K562 (cell line): ENCODE results near the gene DNAL4. TPM values are rescaled to one million over a fixed set of nuclear protein-coding genes. Genes with fewer than 3 reads are reported as not detected.

Experiments
- ATAC-seq: fragments of 200-7000 bp; cut with Tn5 transposase; 3 replicates; pipeline ENCODE4 v1.9.1; 2020; ENCODE audit warnings: moderate library complexity
- BruUV-seq: library from RNA; stranded (reverse); fragments of 400-500 nt; replicated peaks from 2 replicates; lab custom pipeline; 2021; lab: Mats Ljungman, UMichigan
- CTCF ChIA-PET: fragments of 300-600 bp; formaldehyde crosslinking; extraction: SDS; loops from one replicate; lab custom pipeline; 2021; ENCODE audit warnings: low intra/inter-chr PET ratio; lab: Yijun Ruan, JAX
- POLR2A ChIA-PET: fragments of 300-600, 350-650 bp; sonication (Branson Sonifier 250); formaldehyde crosslinking; extraction: SDS; loops from one replicate; lab custom pipeline; 2021; ENCODE audit warnings: antibody characterized with exemption, inconsistent platforms; lab: Yijun Ruan, JAX
- DNase-seq, 4 experiments: peaks; one replicate each; pipeline versions ENCODE4 v3.0.0 to v3.0.0-alpha.2; 2011 to 2018; ENCODE audit warnings: low spot score in 3 of 4, mixed read lengths in 3 of 4; ENCODE audit errors: extremely low read depth in 1 of 4
- FAIRE-seq: peaks from 2 replicates; lab custom pipeline; 2011; peaks lifted over from hg19 to GRCh38; lab: Jason Lieb, UNC
- H2AFZ ChIP-seq: 2 replicates; pipeline ENCODE4 v1.6.0; 2011; ENCODE audit warnings: low read depth, low read length, control low read depth, inconsistent platforms
- H3K27ac ChIP-seq: fragments of 200-600 bp; 3 replicates; pipeline ENCODE4 v1.8.0; 2011; ENCODE audit warnings: low read depth, mild to moderate bottlenecking, control low read depth, inconsistent platforms, low read length, moderate library complexity, mixed read lengths; ENCODE audit errors: extremely low read depth
- H3K27me3 ChIP-seq, 2 experiments: fragments of 300-600 bp in 1 of 2; 2 replicates in 1 of 2; 3 replicates in 1 of 2; pipeline versions ENCODE4 v1.6.0 to v1.8.0; 2011; ENCODE audit warnings: inconsistent platforms in 2 of 2, low read length in 2 of 2, mild to moderate bottlenecking in 1 of 2, mixed read lengths in 1 of 2, moderate library complexity in 1 of 2; ENCODE audit not compliant: control insufficient read depth in 2 of 2, insufficient read depth in 2 of 2
- H3K36me3 ChIP-seq: fragments of 300-600 bp; 3 replicates; pipeline ENCODE4 v1.8.0; 2011; ENCODE audit warnings: mild to moderate bottlenecking, low read length, inconsistent platforms; ENCODE audit not compliant: control insufficient read depth, insufficient read depth
- H3K4me1 ChIP-seq, 2 experiments: fragments of 200-600 bp in 1 of 2; replicated peaks in 1 of 2; 2 replicates in 1 of 2; 3 replicates in 1 of 2; pipeline versions ENCODE4 v1.5.1 to v1.8.0; 2011; ENCODE audit warnings: inconsistent platforms in 2 of 2, low read length in 2 of 2, mild to moderate bottlenecking in 1 of 2, mixed read lengths in 1 of 2, moderate library complexity in 1 of 2; ENCODE audit not compliant: control insufficient read depth in 2 of 2, insufficient read depth in 2 of 2
- H3K4me2 ChIP-seq: 2 replicates; pipeline ENCODE4 v1.6.1; 2011; ENCODE audit warnings: low read length, control low read depth, inconsistent platforms, mixed read lengths; ENCODE audit not compliant: insufficient read depth
- H3K4me3 ChIP-seq: fragments of 200-600 bp; sonication (generic), shearing (Covaris generic); 2 replicates; pipeline ENCODE4 v1.5.1; 2016; ENCODE audit warnings: control low read depth, inconsistent platforms
- H3K79me2 ChIP-seq: fragments of 200-600 bp; 3 replicates; pipeline ENCODE4 v1.8.0; 2011; ENCODE audit warnings: low read length, inconsistent platforms; ENCODE audit not compliant: control insufficient read depth, insufficient read depth
- H3K9ac ChIP-seq, 2 experiments: 2 replicates each; pipeline versions ENCODE4 v1.6.0 to v1.6.1; 2011; ENCODE audit warnings: low read depth in 2 of 2, low read length in 2 of 2, control low read depth in 1 of 2, inconsistent platforms in 1 of 2, mild to moderate bottlenecking in 1 of 2, mixed read lengths in 1 of 2; ENCODE audit not compliant: insufficient read depth in 1 of 2
- H3K9me1 ChIP-seq: one replicate; pipeline ENCODE4 v1.6.0; 2011; ENCODE audit warnings: inconsistent platforms, mild to moderate bottlenecking, low read length, moderate library complexity; ENCODE audit not compliant: control insufficient read depth, insufficient read depth
- H3K9me3 ChIP-seq: replicated peaks from 2 replicates; pipeline ENCODE4 v1.5.1; 2011; ENCODE audit warnings: low read depth, low read length, inconsistent platforms; ENCODE audit not compliant: control insufficient read depth, insufficient read depth
- H4K20me1 ChIP-seq: replicated peaks from 2 replicates; pipeline ENCODE4 v1.6.1; 2011; ENCODE audit warnings: low read length, inconsistent platforms, mixed read lengths; ENCODE audit not compliant: control insufficient read depth, insufficient read depth
- ELF2 ChIP-seq: fragments of 250-450 bp; sonication (Bioruptor Pico); IDR thresholded peaks from 2 replicates; pipeline ENCODE4 v1.5.0; 2021; ENCODE audit warnings: mild to moderate bottlenecking
- MCM2 ChIP-seq: fragments of 450-650 bp; IDR thresholded peaks from 2 replicates; pipeline ENCODE4 v1.6.1; 2017; ENCODE audit warnings: low read depth, mild to moderate bottlenecking
- NBN ChIP-seq: fragments of 450-650 bp; IDR thresholded peaks from 2 replicates; pipeline ENCODE4 v1.6.1; 2016; ENCODE audit warnings: low read depth, mild to moderate bottlenecking
- POLR2G ChIP-seq: fragments of 200-400 bp; formaldehyde crosslinking; IDR thresholded peaks from 2 replicates; pipeline ENCODE4 v1.6.1; 2017; ENCODE audit warnings: low read depth, mild to moderate bottlenecking, antibody characterized with exemption, low read length, moderate library complexity
- WGBS: fragments of 100-300 bp; shearing (Covaris generic); methylation state at CpG from one replicate; pipeline ENCODE4 v1.1.6; 2016; ENCODE audit warnings: low coverage, mixed read lengths; ENCODE audit not compliant: insufficient coverage; ENCODE audit errors: missing lambda C conversion rate; 5-methylcytosine and 5-hydroxymethylcytosine counted together
- in situ Hi-C: fragments of 300-500 bp; cut with MboI; formaldehyde crosslinking; loops from 4 replicates; pipeline ENCODE4 v1.15.0; 2018; ENCODE audit warnings: inconsistent platforms, mixed read lengths
- intact Hi-C: fragments of 100-400 bp; cut with micrococcal nuclease; formaldehyde crosslinking; loops from 2 replicates; pipeline ENCODE4 v1.14.2; 2022
- polyA plus RNA-seq, 8 experiments: library from polyadenylated mRNA; depleted of rRNA in 4 of 8; stranded (reverse) in 5 of 8; unstranded in 3 of 8; fragments of >200 nt; fragmentation: Nextera tagmentation in 2 of 8; fragmentation: Illumina TruSeq in 1 of 8; extraction: Ambion mirVana in 2 of 8; extraction: Trizol in 1 of 8; gene quantifications; 2 replicates each; pipeline versions ENCODE4 v1.2.1 to v1.2.3, GENCODE V29; 2011 to 2014; ENCODE audit warnings: inconsistent platforms in 1 of 8, missing spikeins in 1 of 8
- small RNA-seq: library from RNA; depleted of rRNA; stranded (forward); fragments of <200 nt; gene quantifications from one replicate; pipeline ENCODE3, GENCODE V24; 2014
- total RNA-seq, 7 experiments: library from RNA; depleted of rRNA in 6 of 7; stranded (reverse); fragments of >200 nt in 6 of 7; fragmentation: Illumina TruSeq in 2 of 7; extraction: Trizol in 2 of 7; gene quantifications; 2 replicates each; pipeline versions ENCODE4 v1.2.1 to v1.2.3, GENCODE V29; 2011 to 2021; ENCODE audit warnings: low replicate concordance in 1 of 7

Gene DNAL4
- total and polyA plus RNA-seq, 9 of the 15 experiments (the other 6 are each of a cell fraction or from before 2014, with no cell fraction given): 0.20 to 9.4 (median 5.2) TPM

DNA sequence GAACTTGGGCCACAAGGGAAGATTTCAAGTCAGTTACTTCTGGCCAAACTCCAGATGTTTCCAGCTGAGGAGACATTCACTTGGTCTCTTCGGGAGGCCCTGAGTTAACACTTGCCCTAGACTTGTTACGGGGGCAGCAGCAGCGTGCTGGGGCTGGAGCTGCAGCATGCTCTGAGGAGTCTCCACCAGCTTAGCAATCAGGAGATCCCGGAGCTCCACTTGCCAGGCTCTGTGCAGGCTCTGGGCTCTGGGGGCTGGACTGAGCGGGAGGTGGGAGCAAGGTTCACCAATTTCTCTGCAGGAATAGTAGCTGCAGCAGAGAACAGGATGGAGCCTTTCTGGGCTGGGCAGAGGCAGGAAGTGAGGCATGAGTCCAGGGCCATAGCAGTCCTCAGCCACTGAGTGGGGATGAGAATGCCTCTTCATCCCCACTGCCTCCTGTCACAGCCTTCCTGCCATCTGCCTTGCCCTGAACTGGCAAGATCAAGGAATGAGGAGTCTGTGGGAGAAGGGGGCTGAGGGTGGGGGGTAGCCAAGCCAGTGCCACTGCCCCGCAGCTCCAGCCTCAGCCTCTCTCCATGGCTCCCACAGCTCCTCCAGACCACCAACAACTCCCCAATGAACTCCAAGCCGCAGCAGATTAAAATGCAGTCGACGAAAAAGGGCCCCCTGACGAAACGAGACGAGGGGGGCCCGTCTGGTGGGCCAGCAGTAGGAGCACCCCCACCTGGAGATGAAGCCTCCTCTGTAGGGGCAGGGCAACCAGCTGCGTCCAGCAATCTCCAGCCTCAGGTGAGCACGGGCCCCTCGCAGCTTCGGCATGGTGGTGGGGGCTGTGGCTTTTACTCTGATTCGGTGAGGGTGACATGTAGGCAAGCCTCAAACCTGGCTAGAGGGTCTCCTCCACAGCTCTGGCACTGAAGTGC lies 64.8 kb downstream of the DNAL4 start:
- FAIRE-seq: no peak
- no peak overlapping the region for H3K4me3 ChIP-seq
- H3K79me2 ChIP-seq: no peaks in the 10 kb centered on the region
- no peak for ATAC-seq
- no peak overlapping the region for H3K9ac ChIP-seq
- H4K20me1 ChIP-seq: no peaks in the 10 kb centered on the region; the same call in 1 of the 2 replicates
- no peak for DNase-seq
- no peaks in the 10 kb centered on the region for H3K9me3 ChIP-seq
- CTCF ChIA-PET: no interaction called here
- no peak overlapping the region for H3K27ac ChIP-seq
- no peak for TF ChIP-seq MCM2
- TF ChIP-seq ELF2: no peak
- 0 out of 2 replicates have a peak, but pooled peaks have one; percentile 44 for TF ChIP-seq POLR2G
- no peak for TF ChIP-seq NBN
- WGBS: 96% methylated on average over 8 of the region's 18 CpGs
- H3K4me2 ChIP-seq: no peak overlapping the region
- intact Hi-C loops: no loop called here
- no peak overlapping the region for H2AFZ ChIP-seq
- POLR2A ChIA-PET: interaction anchor here (0.7 to 0.9 kb wide), 2 partner anchors 12 to 24 kb away, joined by 3 to 4 read pairs; partner anchors contain the start of gene GTPBP1
- in situ Hi-C loops: no loop called here
- H3K4me1 ChIP-seq: peaks cover 0 to 9% of the 10 kb centered on the region in 2 experiments; a peak in 2 of 5 replicates
- peaks cover 95% of the 10 kb centered on the region; the same call in 2 of the 3 replicates for H3K36me3 ChIP-seq
- BruUV-seq: no TSS peak
- H3K27me3 ChIP-seq: no peaks in the 10 kb centered on the region
- no peaks in the 10 kb centered on the region for H3K9me1 ChIP-seq

Small RNA genes within 50 kb of the gene (small RNA-seq; reads per million reads assigned to genes)
- gene AL021707.8: not detected

Other genes starting within 250 kb of the DNAL4 start
Only the 7 nearest of the 14 such genes appear.
- gene CBY1, start 137.5 kb downstream of the DNAL4 start, total RNA-seq (2014; rRNA removed): 7.8 and 8.8 TPM in 2 replicates
- gene CBY1, start 137.5 kb downstream of the DNAL4 start, total RNA-seq (2014; rRNA removed; fragmentation: Illumina TruSeq; extraction: Trizol): 8.2 and 8.9 TPM in 2 replicates
- 5.4 and 5.7 TPM in 2 replicates for gene CBY1, start 137.5 kb downstream of the DNAL4 start, total RNA-seq (2015; rRNA removed; fragmentation: Illumina TruSeq; extraction: Trizol)
- gene CBY1, start 137.5 kb downstream of the DNAL4 start, total RNA-seq (2021): 7.8 and 8.6 TPM in 2 replicates
- 17.0 and 18.4 TPM in 2 replicates for gene CBY1, start 137.5 kb downstream of the DNAL4 start, polyA plus RNA-seq (2011; rRNA removed)
- gene CBY1, start 137.5 kb downstream of the DNAL4 start, polyA plus RNA-seq (2014; fragmentation: Illumina TruSeq; extraction: Trizol): 12.2 and 14.3 TPM in 2 replicates
- 10 to 100 TPM; 15.4 to 19.7 TPM for gene CBY1, start 137.5 kb downstream of the DNAL4 start, polyA plus RNA-seq (2014; fragmentation: Nextera tagmentation; extraction: Ambion mirVana)
- gene CBY1, start 137.5 kb downstream of the DNAL4 start, polyA plus RNA-seq (2014; rRNA removed): 10.8 and 15.5 TPM in 2 replicates
- gene TOMM22, start 112.2 kb downstream of the DNAL4 start, total RNA-seq (2014; rRNA removed): 73.8 and 92.1 TPM in 2 replicates
- 78.6 and 87.9 TPM in 2 replicates for gene TOMM22, start 112.2 kb downstream of the DNAL4 start, total RNA-seq (2014; rRNA removed; fragmentation: Illumina TruSeq; extraction: Trizol)
- gene TOMM22, start 112.2 kb downstream of the DNAL4 start, total RNA-seq (2015; rRNA removed; fragmentation: Illumina TruSeq; extraction: Trizol): 76.2 and 82.8 TPM in 2 replicates
- gene TOMM22, start 112.2 kb downstream of the DNAL4 start, total RNA-seq (2021): 101 and 108 TPM in 2 replicates
- 46.9 and 49.6 TPM in 2 replicates for gene TOMM22, start 112.2 kb downstream of the DNAL4 start, polyA plus RNA-seq (2011; rRNA removed)
- gene TOMM22, start 112.2 kb downstream of the DNAL4 start, polyA plus RNA-seq (2014; fragmentation: Illumina TruSeq; extraction: Trizol): 97.6 and 101 TPM in 2 replicates
- 10 to 100 TPM; 25.8 to 36.3 TPM for gene TOMM22, start 112.2 kb downstream of the DNAL4 start, polyA plus RNA-seq (2014; fragmentation: Nextera tagmentation; extraction: Ambion mirVana)
- 58.3 and 59.8 TPM in 2 replicates for gene TOMM22, start 112.2 kb downstream of the DNAL4 start, polyA plus RNA-seq (2014; rRNA removed)
- 28.0 and 33.9 TPM in 2 replicates for gene JOSD1, start 93.2 kb downstream of the DNAL4 start, total RNA-seq (2014; rRNA removed)
- gene JOSD1, start 93.2 kb downstream of the DNAL4 start, total RNA-seq (2014; rRNA removed; fragmentation: Illumina TruSeq; extraction: Trizol): 30.0 and 30.4 TPM in 2 replicates
- 26.0 and 26.7 TPM in 2 replicates for gene JOSD1, start 93.2 kb downstream of the DNAL4 start, total RNA-seq (2015; rRNA removed; fragmentation: Illumina TruSeq; extraction: Trizol)
- gene JOSD1, start 93.2 kb downstream of the DNAL4 start, total RNA-seq (2021): 36.7 and 39.1 TPM in 2 replicates
- gene JOSD1, start 93.2 kb downstream of the DNAL4 start, polyA plus RNA-seq (2011; rRNA removed): 31.6 and 31.8 TPM in 2 replicates
- gene JOSD1, start 93.2 kb downstream of the DNAL4 start, polyA plus RNA-seq (2014; fragmentation: Illumina TruSeq; extraction: Trizol): 33.0 and 34.1 TPM in 2 replicates
- 1 to 10 TPM; 8.9 to 9.5 TPM for gene JOSD1, start 93.2 kb downstream of the DNAL4 start, polyA plus RNA-seq (2014; fragmentation: Nextera tagmentation; extraction: Ambion mirVana)
- gene JOSD1, start 93.2 kb downstream of the DNAL4 start, polyA plus RNA-seq (2014; rRNA removed): 30.4 and 30.7 TPM in 2 replicates
- 24.4 and 25.0 TPM in 2 replicates for gene GTPBP1, start 88.2 kb downstream of the DNAL4 start, total RNA-seq (2014; rRNA removed)
- 14.5 and 17.5 TPM in 2 replicates for gene GTPBP1, start 88.2 kb downstream of the DNAL4 start, total RNA-seq (2014; rRNA removed; fragmentation: Illumina TruSeq; extraction: Trizol)
- 15.9 and 16.0 TPM in 2 replicates for gene GTPBP1, start 88.2 kb downstream of the DNAL4 start, total RNA-seq (2015; rRNA removed; fragmentation: Illumina TruSeq; extraction: Trizol)
- gene GTPBP1, start 88.2 kb downstream of the DNAL4 start, total RNA-seq (2021): 43.0 and 53.2 TPM in 2 replicates
- gene GTPBP1, start 88.2 kb downstream of the DNAL4 start, polyA plus RNA-seq (2011; rRNA removed): 23.3 and 38.4 TPM in 2 replicates
- 30.6 and 38.6 TPM in 2 replicates for gene GTPBP1, start 88.2 kb downstream of the DNAL4 start, polyA plus RNA-seq (2014; fragmentation: Illumina TruSeq; extraction: Trizol)
- gene GTPBP1, start 88.2 kb downstream of the DNAL4 start, polyA plus RNA-seq (2014; fragmentation: Nextera tagmentation; extraction: Ambion mirVana): under 1 TPM; 0.83 to 0.95 TPM
- 30.9 and 32.6 TPM in 2 replicates for gene GTPBP1, start 88.2 kb downstream of the DNAL4 start, polyA plus RNA-seq (2014; rRNA removed)
- gene SUN2, start 38.1 kb downstream of the DNAL4 start, total RNA-seq (2014; rRNA removed): 31.0 and 42.6 TPM in 2 replicates
- 5.2 and 7.1 TPM in 2 replicates for gene SUN2, start 38.1 kb downstream of the DNAL4 start, total RNA-seq (2014; rRNA removed; fragmentation: Illumina TruSeq; extraction: Trizol)
- gene SUN2, start 38.1 kb downstream of the DNAL4 start, total RNA-seq (2015; rRNA removed; fragmentation: Illumina TruSeq; extraction: Trizol): 18.2 and 19.5 TPM in 2 replicates
- 37.2 and 38.8 TPM in 2 replicates for gene SUN2, start 38.1 kb downstream of the DNAL4 start, total RNA-seq (2021)
- gene SUN2, start 38.1 kb downstream of the DNAL4 start, polyA plus RNA-seq (2011; rRNA removed): 16.7 and 26.9 TPM in 2 replicates
- gene SUN2, start 38.1 kb downstream of the DNAL4 start, polyA plus RNA-seq (2014; fragmentation: Illumina TruSeq; extraction: Trizol): 13.8 and 22.6 TPM in 2 replicates
- gene SUN2, start 38.1 kb downstream of the DNAL4 start, polyA plus RNA-seq (2014; fragmentation: Nextera tagmentation; extraction: Ambion mirVana): under 1 TPM; 0.11 to 0.21 TPM
- 27.8 and 31.5 TPM in 2 replicates for gene SUN2, start 38.1 kb downstream of the DNAL4 start, polyA plus RNA-seq (2014; rRNA removed)
- 1.0 and 1.1 TPM in 2 replicates for gene NPTXR, start 49.9 kb upstream of the DNAL4 start, total RNA-seq (2014; rRNA removed)
- gene NPTXR, start 49.9 kb upstream of the DNAL4 start, total RNA-seq (2014; rRNA removed; fragmentation: Illumina TruSeq; extraction: Trizol): 0.51 and 0.54 TPM in 2 replicates
- 0.65 and 0.72 TPM in 2 replicates for gene NPTXR, start 49.9 kb upstream of the DNAL4 start, total RNA-seq (2015; rRNA removed; fragmentation: Illumina TruSeq; extraction: Trizol)
- 3.0 and 3.1 TPM in 2 replicates for gene NPTXR, start 49.9 kb upstream of the DNAL4 start, total RNA-seq (2021)
- 1.8 and 3.3 TPM in 2 replicates for gene NPTXR, start 49.9 kb upstream of the DNAL4 start, polyA plus RNA-seq (2011; rRNA removed)
- 2.3 and 2.6 TPM in 2 replicates for gene NPTXR, start 49.9 kb upstream of the DNAL4 start, polyA plus RNA-seq (2014; fragmentation: Illumina TruSeq; extraction: Trizol)
- under 1 TPM; 0.01 to 0.10 TPM for gene NPTXR, start 49.9 kb upstream of the DNAL4 start, polyA plus RNA-seq (2014; fragmentation: Nextera tagmentation; extraction: Ambion mirVana)
- 1.5 and 1.7 TPM in 2 replicates for gene NPTXR, start 49.9 kb upstream of the DNAL4 start, polyA plus RNA-seq (2014; rRNA removed)
- 14.6 and 18.4 TPM in 2 replicates for gene CBX6, start 78.1 kb upstream of the DNAL4 start, total RNA-seq (2014; rRNA removed)
- 7.4 and 8.0 TPM in 2 replicates for gene CBX6, start 78.1 kb upstream of the DNAL4 start, total RNA-seq (2014; rRNA removed; fragmentation: Illumina TruSeq; extraction: Trizol)
- gene CBX6, start 78.1 kb upstream of the DNAL4 start, total RNA-seq (2015; rRNA removed; fragmentation: Illumina TruSeq; extraction: Trizol): 10.7 and 11.2 TPM in 2 replicates
- 29.4 and 31.6 TPM in 2 replicates for gene CBX6, start 78.1 kb upstream of the DNAL4 start, total RNA-seq (2021)
- 3.3 TPM in 2 replicates for gene CBX6, start 78.1 kb upstream of the DNAL4 start, polyA plus RNA-seq (2011; rRNA removed)
- 7.2 and 10.0 TPM in 2 replicates for gene CBX6, start 78.1 kb upstream of the DNAL4 start, polyA plus RNA-seq (2014; fragmentation: Illumina TruSeq; extraction: Trizol)
- gene CBX6, start 78.1 kb upstream of the DNAL4 start, polyA plus RNA-seq (2014; fragmentation: Nextera tagmentation; extraction: Ambion mirVana): 1 to 10 TPM in 1 of 2 experiments, under 1 TPM in 1; 0.75 to 1.2 TPM
- gene CBX6, start 78.1 kb upstream of the DNAL4 start, polyA plus RNA-seq (2014; rRNA removed): 8.0 and 9.0 TPM in 2 replicates